ENCODE data around the gene AJM1.
"Not testable (repeated sequence)": the region's sequence is repeated elsewhere in the genome, so short reads cannot be mapped to it uniquely, and the experiment has no call there.

The AJM1 gene

GRCh38 chr9:136798708-136799078 is 43.6 kb upstream of the AJM1 start:
- DNase-seq (ENCODE audit: low read depth in 2 of 2), result no peak
- H3K4me3 ChIP-seq (replicated peaks in 1 of 2; ENCODE audit: low read depth in 2 of 2, low read length in 2 of 2), result no peak overlapping the region
- no peak for TF ChIP-seq CTCF (IDR thresholded peaks at IDR 0.05; ENCODE audit: low read depth, low read length)

- peak overlapping the region in 1 of 2 donors; percentile 4 for H3K4me3 ChIP-seq (replicated peaks in 1 of 2; ENCODE audit: low read depth in 2 of 2, low read length in 2 of 2)
- no peak for DNase-seq (ENCODE audit: low read depth in 2 of 2)
These were observed 43.0 kb upstream of the AJM1 start for GRCh38 chr9:136799079-136799853.

GRCh38 chr9:136799854-136800657 is 42.2 kb upstream of the AJM1 start:
- DNase-seq (ENCODE audit: low read depth in 2 of 2), result peak; percentile 40 to 67
- TF ChIP-seq CTCF (IDR thresholded peaks at IDR 0.05; ENCODE audit: low read depth, low read length), result no peak
- H3K4me3 ChIP-seq (replicated peaks in 1 of 2; ENCODE audit: low read depth in 2 of 2, low read length in 2 of 2), result peak overlapping the region in 1 of 2 donors; percentile 16

More at GRCh38 chr9:136799079-136799853, 43.0 kb upstream of the AJM1 start:
- TF ChIP-seq CTCF (IDR thresholded peaks at IDR 0.05; ENCODE audit: low read depth, low read length), result no peak

- H3K4me3 ChIP-seq (replicated peaks in 1 of 2; ENCODE audit: low read depth in 2 of 2, low read length in 2 of 2), result no peak overlapping the region
- DNase-seq (ENCODE audit: low read depth in 2 of 2), result no peak
- TF ChIP-seq CTCF (IDR thresholded peaks at IDR 0.05; ENCODE audit: low read depth, low read length), result no peak
These were observed 40.0 kb upstream of the AJM1 start for GRCh38 chr9:136802321-136802720.

GRCh38 chr9:136803009-136803550 is 39.2 kb upstream of the AJM1 start:
- H3K4me3 ChIP-seq (replicated peaks in 1 of 2; ENCODE audit: low read depth in 2 of 2, low read length in 2 of 2); DNase-seq (ENCODE audit: low read depth in 2 of 2): not testable (repeated sequence)

- DNase-seq (ENCODE audit: low read depth in 2 of 2), result no peak
These were observed 38.4 kb upstream of the AJM1 start for GRCh38 chr9:136803551-136804508.

More at GRCh38 chr9:136803551-136804508, 38.4 kb upstream of the AJM1 start:
- TF ChIP-seq CTCF (IDR thresholded peaks at IDR 0.05; ENCODE audit: low read depth, low read length), result no peak
- H3K4me3 ChIP-seq (replicated peaks in 1 of 2; ENCODE audit: low read depth in 2 of 2, low read length in 2 of 2), result no peak overlapping the region

Data from cardiac fibroblast (primary cell).